OCI-LY3 (cell line): Measurements from ENCODE around the gene CCL20.

Experiments
- EZH2phosphoT487 ChIP-seq: fragments of 200-600 bp; shearing (Covaris generic); IDR thresholded peaks from 2 replicates; pipeline ENCODE4 v1.6.1; 2018; ENCODE audit warnings: antibody characterized with exemption, mixed run types, low read depth
- TF ChIP-seq, protein P1 (sequence below): fragments of 200-600, 300-600 bp; sonication (generic); IDR thresholded peaks from 2 replicates; pipeline ENCODE4 v1.5.1; 2014; ENCODE audit warnings: antibody characterized with exemption, low read length, low read depth

DNA sequence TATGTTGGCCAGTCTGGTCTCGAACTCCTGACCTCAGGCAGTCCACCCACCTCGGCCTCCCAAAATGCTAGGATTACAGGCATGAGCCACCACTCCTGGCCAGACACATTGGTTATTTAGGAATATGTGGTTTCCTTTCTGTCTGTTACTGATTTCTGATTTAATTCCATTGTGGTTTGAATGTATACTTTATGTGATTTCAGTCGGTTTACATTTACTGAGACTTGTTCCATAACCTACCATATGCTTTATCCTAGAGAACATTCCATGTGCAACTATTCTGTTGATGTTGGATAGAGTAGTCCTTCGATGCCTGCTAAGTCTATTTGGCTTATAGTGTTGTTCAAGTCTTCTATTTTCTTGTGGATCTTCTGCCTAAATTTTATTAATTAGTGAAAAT is 1.6 kb upstream of the CCL20 start:
- TF ChIP-seq, protein P1, sequence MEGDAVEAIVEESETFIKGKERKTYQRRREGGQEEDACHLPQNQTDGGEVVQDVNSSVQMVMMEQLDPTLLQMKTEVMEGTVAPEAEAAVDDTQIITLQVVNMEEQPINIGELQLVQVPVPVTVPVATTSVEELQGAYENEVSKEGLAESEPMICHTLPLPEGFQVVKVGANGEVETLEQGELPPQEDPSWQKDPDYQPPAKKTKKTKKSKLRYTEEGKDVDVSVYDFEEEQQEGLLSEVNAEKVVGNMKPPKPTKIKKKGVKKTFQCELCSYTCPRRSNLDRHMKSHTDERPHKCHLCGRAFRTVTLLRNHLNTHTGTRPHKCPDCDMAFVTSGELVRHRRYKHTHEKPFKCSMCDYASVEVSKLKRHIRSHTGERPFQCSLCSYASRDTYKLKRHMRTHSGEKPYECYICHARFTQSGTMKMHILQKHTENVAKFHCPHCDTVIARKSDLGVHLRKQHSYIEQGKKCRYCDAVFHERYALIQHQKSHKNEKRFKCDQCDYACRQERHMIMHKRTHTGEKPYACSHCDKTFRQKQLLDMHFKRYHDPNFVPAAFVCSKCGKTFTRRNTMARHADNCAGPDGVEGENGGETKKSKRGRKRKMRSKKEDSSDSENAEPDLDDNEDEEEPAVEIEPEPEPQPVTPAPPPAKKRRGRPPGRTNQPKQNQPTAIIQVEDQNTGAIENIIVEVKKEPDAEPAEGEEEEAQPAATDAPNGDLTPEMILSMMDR: no peak
- no peak for TF ChIP-seq EZH2phosphoT487
